HG03378 (cell line): ENCODE measurements around the gene PCIF1.
"Not testable (repeated sequence)": the region's sequence is repeated elsewhere in the genome, so short reads cannot be mapped to it uniquely, and the experiment has no call there.

Source experiments
- ATAC-seq: cut with Tn5 transposase; IDR thresholded peaks from one replicate; pipeline ENCODE4 v1.9.1; 2021; ENCODE audit warnings: mild to moderate bottlenecking, moderate library complexity; ENCODE audit not compliant: unreplicated experiment

PCIF1 gene

GRCh38 chr20:45921337-45922189, 12.9 kb upstream of the PCIF1 start:
- no peak for ATAC-seq

DNA sequence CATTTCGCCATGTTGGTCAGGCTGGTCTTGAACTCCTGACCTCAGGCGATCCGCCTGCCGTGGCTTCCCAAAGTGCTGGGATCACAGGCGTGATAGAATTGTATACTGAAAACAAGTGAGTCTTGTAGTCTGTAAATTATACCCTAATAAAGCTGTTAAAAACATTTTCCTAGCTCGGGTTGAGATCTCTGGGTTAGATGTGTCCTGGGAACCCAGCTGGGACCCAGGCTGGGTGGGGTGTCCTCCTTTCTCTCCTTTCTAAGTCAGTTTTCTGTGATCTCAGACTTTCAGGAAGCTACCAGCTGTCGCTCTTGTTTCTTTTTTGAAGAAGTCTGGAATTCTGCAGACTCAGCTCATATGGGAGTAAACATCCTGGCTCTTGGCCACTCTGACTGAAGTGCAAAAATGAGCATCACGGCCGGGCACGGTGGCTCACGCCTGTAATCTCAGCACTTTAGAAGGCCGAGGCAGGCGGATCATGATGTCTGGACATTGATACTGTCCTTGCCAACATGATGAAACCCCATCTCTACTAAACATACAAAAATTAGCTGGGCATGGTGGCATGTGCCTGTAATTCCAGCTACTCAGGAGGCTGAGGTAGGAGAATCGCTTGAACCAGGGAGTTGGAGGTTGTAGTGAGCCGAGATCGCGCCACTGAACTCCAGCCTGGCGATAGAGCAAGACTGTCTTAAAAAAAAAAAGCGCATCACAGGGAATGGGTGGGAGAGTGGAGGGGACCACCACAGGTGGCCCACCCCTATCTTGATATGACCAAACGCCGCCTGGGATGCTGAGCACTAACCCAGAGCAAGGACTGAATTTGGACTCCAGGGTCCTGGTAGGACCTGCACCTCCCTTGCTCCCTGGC, 9.9 kb upstream of the PCIF1 start:
- ATAC-seq, result no peak

GRCh38 chr20:45925821-45926506, 8.5 kb upstream of the PCIF1 start:
- ATAC-seq, result no peak

DNA sequence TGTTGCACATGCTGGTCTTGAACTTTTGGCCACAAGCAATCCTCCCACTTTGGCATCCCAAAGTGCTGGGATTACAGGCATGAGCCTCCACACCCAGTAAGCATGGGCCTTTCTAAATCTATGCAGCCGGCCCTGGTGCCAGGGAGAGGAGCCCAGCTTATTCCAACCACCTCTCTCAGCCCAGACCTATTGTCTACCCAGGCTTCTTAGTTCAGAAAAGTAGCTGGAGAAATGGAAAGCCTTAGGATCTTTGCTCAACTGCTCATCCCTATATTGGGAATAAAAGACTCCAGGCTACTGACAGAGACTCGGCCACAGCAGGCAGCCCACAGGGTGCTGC, 7.8 kb upstream of the PCIF1 start:
- ATAC-seq, result no peak

- no peak for ATAC-seq
Measured at GRCh38 chr20:45927071-45927878, 7.2 kb upstream of the PCIF1 start.

- ATAC-seq, result not testable (repeated sequence)
Measured at GRCh38 chr20:45931680-45932079, 2.8 kb upstream of the PCIF1 start.

GRCh38 chr20:45933266-45934045, 1.0 kb upstream of the PCIF1 start:
- no peak for ATAC-seq

DNA sequence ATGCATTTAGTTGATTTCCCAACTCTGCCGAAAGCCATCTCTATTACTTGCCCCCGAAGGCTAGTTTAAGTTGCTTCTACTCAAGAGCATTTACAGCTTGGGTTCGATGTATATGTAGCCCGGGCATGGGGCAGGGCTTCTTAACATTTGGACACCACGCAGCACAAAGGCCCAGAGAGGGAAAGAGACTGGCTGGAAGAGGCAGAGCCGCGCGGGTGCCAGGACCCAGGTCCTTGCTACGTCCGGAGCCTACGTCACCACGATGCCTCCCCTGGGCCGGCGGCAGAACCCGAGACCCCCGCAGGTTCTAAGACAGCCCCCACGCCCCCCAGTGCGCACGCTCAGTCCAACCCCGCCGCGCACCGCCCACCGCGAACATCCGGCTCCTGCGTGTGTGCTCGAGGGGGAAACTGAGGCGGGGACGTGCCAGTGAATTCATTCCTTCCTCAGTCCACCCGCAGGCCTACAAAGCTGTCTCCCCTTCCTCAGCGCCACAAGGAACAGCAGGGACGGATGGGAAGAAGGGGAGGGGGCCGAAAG, 367 bp upstream of the PCIF1 start:
- ATAC-seq, result peak; percentile 11

GRCh38 chr20:45935416-45936046, 1.0 kb downstream of the PCIF1 start:
- peak; percentile 20 for ATAC-seq

- ATAC-seq, result no peak
Measured at GRCh38 chr20:45937765-45938164, 3.3 kb downstream of the PCIF1 start.

- no peak for ATAC-seq
Measured at GRCh38 chr20:45938727-45939438, 4.4 kb downstream of the PCIF1 start.

DNA sequence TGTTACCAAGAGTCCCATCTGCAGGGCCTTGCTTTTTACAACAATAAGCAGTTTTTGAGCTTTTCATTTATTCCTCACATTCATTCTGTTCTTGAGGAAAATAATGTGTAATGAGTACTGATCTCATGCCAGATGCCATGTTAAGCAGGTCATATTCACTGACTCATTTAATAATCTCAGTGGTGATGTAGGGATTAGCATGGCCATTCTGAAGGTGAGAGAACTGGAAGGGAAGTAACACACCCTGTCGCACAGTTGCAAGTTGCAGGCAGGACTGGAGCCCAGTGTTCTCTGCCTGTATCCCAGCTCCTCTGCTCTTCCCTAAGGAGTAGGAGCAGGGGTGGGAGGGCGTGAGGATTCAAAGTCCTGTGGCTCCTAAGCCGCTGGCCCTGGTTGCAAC, 5.6 kb downstream of the PCIF1 start:
- no peak for ATAC-seq

GRCh38 chr20:45940469-45940868, 6.0 kb downstream of the PCIF1 start:
- ATAC-seq, result no peak

DNA sequence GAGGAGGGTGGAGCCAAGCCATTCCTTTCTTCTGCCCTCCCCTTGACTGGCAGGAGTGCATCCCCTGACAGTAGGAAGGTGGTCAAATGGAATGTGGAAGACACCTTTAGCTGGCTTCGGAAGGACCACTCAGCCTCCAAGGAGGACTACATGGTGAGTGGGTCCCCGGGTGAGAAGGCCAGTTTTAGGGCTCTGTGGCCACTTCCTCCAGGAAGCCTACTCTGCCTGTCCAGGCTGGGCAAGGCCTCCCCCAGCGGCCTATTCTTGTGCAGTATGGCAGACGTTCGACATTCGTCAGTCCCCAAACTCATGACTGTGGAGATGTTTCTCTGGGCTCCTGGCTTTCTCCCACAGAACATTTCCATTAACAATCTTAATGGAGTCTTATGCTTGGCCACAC, 9.1 kb downstream of the PCIF1 start:
- ATAC-seq, result no peak

DNA sequence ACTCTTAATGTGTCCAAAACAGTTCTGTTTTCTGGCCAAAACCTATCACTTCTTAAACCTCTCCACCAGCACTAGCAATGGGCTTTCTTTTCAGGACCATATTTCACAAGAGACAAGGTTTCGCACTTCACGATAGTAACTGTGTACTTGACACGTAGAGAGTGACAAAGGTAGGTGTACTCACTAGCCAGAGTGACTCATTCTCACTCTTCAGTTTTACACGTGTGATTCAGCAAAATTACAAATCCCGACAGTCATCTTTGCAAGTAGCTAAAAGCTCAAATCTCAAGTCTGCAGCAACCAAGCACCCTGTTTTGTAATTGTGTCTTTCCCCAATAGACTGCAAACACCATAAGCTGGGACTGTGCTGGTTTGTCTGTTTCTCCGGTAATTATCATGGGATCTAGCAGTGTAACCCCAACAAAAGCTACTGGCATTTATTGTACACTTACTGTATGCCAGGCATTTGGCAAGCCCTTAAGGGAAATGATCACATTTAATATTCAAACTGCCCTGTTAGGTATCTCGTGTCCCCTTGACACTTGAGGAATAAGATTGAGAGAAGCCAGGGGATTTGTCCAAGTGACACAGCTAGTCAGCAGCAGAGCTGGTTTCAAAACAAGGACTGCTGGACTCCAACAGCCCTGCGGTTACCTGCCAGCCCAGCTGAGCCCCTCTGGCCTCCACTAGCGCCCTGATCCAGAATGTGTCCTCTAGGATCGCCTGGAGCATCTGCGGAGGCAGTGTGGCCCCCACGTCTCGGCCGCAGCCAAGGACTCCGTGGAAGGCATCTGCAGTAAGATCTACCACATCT, 9.9 kb downstream of the PCIF1 start:
- ATAC-seq, result no peak

DNA sequence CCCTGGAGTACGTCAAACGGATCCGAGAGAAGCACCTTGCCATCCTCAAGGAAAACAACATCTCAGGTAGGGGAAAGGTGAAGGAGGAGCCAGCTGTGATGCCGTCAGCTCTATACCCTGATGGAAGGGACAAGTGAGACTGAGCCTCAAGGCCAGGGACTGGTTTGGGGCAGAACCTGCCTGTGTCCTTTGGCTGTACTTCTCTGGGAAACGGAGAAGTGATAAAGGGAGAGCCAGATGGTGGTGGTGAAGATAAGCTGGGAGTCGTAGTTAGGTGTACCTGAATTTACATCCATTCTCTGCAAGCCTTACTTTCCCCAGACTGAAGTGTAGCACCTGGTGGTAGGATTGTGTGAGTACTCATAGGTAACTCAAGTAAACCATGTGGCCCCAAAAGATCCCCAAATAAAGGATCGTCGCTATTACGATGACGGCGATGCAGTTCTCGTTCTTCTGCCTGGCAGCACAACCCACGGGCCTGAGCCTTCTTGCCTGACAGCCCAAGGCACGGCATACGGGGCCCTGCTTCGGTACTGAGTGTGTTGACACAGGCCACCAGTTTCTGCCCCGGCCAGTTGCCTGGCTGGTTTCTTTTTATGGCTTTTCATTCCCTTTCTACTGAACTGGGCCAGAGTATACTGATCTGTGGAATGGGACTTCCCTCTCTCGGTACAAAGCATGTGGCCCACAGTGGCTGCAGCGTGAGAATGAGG, 10.6 kb downstream of the PCIF1 start:
- no peak for ATAC-seq

DNA sequence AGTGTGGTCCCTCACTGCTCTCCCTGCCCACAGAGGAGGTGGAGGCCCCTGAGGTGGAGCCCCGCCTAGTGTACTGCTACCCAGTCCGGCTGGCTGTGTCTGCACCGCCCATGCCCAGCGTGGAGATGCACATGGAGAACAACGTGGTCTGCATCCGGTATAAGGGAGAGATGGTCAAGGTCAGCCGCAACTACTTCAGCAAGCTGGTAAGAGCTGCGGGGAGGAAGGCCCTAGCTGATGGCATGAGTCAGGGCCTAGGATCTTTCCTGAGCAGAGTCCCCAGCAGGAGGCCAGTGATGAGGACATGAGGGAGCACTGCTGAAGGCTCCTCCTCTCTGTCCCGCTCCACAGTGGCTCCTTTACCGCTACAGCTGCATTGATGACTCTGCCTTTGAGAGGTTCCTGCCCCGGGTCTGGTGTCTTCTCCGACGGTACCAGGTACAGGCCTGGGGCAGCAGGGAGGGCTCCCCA, 11.2 kb downstream of the PCIF1 start:
- no peak for ATAC-seq
